Esophagus (tissue), 2 donors: ENCODE results near the gene COL2A1. TPM values are rescaled to one million over a fixed set of nuclear protein-coding genes. Genes with fewer than 3 reads are reported as not detected.

Experiments
- H3K27ac ChIP-seq, 2 donors: one replicate each; pipeline ENCODE4 v1.5.1; 2013; ENCODE audit warnings: low read depth in 2 of 2, mild to moderate bottlenecking in 2 of 2, inconsistent platforms in 1 of 2, low read length in 1 of 2, moderate library complexity in 1 of 2
- H3K27me3 ChIP-seq, 2 donors: one replicate each; pipeline ENCODE4 v1.6.1; 2013; ENCODE audit warnings: low read length in 2 of 2, control low read depth in 1 of 2, mild to moderate bottlenecking in 1 of 2; ENCODE audit not compliant: insufficient read depth in 2 of 2, control insufficient read depth in 1 of 2
- H3K36me3 ChIP-seq, 2 donors: one replicate each; pipeline ENCODE4 v1.6.1; 2013; ENCODE audit warnings: low read length in 1 of 2; ENCODE audit not compliant: control insufficient read depth in 2 of 2, insufficient read depth in 2 of 2
- H3K4me1 ChIP-seq, 2 donors: one replicate each; pipeline ENCODE4 v1.6.1; 2013; ENCODE audit warnings: low read length in 1 of 2; ENCODE audit not compliant: control insufficient read depth in 2 of 2, insufficient read depth in 2 of 2
- H3K4me3 ChIP-seq, 2 donors: one replicate each; pipeline ENCODE4 v1.5.1; 2013; ENCODE audit warnings: low read length in 2 of 2, mild to moderate bottlenecking in 2 of 2, low read depth in 1 of 2, moderate library complexity in 1 of 2
- H3K9me3 ChIP-seq, 2 donors: one replicate each; pipeline ENCODE4 v1.6.1; 2013; ENCODE audit warnings: mild to moderate bottlenecking in 2 of 2, low read depth in 1 of 2, low read length in 1 of 2, moderate library complexity in 1 of 2; ENCODE audit not compliant: control insufficient read depth in 2 of 2, insufficient read depth in 1 of 2
- WGBS, 2 donors: extraction: QIAGEN DNeasy Blood & Tissue Kit; methylation state at CpG; one replicate each; pipeline ENCODE4 v1.1.7; 2013; 5-methylcytosine and 5-hydroxymethylcytosine counted together
- polyA plus RNA-seq, 2 donors: library from polyadenylated mRNA; stranded (reverse); fragments of 200-250 nt; gene quantifications; one replicate each; pipeline ENCODE4 v1.2.3, GENCODE V29; 2013
- donor health status: healthy with polysubstance abuse.
- donor health status: Bipolar disorder and iron deficiency.

Gene COL2A1
- polyA plus RNA-seq, 2 donors, result 0.01 TPM; not detected in 1

DNA sequence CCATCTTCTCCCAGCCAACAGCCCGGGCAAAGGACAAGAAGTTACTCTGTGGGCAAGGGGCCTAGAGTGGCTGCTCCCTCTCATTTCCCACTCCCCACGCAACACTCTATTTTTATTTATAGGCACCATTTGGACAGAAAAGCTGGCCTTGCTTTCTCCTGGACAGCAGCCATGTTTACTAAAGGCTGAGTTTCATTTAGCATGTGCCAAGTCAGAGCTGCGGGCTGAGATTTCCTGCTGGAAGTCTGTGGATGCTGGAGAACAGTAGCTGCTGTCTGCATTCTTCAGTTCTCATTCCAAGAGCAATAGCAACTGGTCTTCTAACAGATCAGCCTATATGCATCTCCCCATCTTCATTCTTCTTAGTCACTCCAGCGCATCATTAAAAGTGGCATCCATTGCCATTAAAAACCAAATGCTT lies 8.3 kb downstream of the COL2A1 start:
- WGBS, 2 donors, result 31% methylated on average over 4 of the region's 4 CpGs
- H3K27me3 ChIP-seq, result no peaks in the 10 kb centered on the region
- H3K27ac ChIP-seq, result no peak overlapping the region
- H3K9me3 ChIP-seq, result no peaks in the 10 kb centered on the region
- H3K36me3 ChIP-seq, result no peaks in the 10 kb centered on the region
- peaks cover 0 to 8% of the 10 kb centered on the region in 2 donors for H3K4me1 ChIP-seq
- H3K4me3 ChIP-seq, result no peak overlapping the region

DNA sequence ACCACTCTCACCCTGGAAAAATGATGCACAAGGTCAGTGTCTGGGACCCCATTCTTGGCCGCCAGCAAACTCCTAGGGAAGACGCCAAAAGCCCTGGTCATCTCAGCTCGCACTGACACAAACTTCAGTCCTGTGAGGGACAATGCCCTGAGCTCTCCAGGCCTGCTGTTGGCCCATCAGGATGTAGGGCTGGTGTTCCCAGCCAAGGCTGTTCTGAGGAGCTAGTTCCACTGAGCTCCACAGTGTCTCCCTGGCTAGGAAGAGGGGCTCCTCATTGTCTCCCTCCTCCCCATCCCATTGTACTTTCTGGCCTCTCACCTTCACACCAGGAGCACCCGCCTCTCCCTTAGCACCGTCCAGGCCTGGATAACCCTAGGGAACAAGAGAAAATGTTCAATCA lies 10.8 kb downstream of the COL2A1 start:
- Histone ChIP-seq H3K27me3 (no peaks in the 10 kb centered on the region), H3K36me3 (no peaks in the 10 kb centered on the region), H3K4me1 (peaks cover 0 to 5% of the 10 kb centered on the region in 2 donors), H3K9me3 (no peaks in the 10 kb centered on the region), H3K27ac (no peak overlapping the region), H3K4me3 (no peak overlapping the region)
- WGBS, 2 donors, result 95% methylated on average over 5 of the region's 5 CpGs

DNA sequence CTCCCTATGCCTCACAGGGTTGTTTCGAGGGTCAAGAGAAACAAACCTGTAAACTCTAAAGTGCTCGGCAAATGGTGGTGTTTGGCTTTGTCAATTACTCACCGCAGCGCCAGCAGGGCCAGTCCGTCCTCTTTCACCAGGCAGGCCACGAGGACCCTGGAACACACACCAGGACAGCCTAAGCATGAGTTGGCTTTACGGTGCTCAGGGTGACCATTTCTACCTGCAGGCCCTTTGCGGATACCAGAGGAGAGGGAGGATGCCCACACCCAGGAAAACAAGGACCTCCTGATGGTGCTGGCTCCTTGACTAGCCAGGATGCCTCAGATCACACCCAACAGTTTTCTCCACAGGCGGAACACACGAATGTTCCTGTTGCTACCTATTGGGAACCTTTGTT lies 11.5 kb downstream of the COL2A1 start:
- 93 to 96% methylated on average over 10 of the region's 10 CpGs for WGBS, 2 donors
- Histone ChIP-seq H3K27me3 (no peaks in the 10 kb centered on the region), H3K9me3 (no peaks in the 10 kb centered on the region), H3K4me1 (peaks cover 0 to 5% of the 10 kb centered on the region in 2 donors), H3K27ac (no peak overlapping the region), H3K36me3 (no peaks in the 10 kb centered on the region), H3K4me3 (no peak overlapping the region)

DNA sequence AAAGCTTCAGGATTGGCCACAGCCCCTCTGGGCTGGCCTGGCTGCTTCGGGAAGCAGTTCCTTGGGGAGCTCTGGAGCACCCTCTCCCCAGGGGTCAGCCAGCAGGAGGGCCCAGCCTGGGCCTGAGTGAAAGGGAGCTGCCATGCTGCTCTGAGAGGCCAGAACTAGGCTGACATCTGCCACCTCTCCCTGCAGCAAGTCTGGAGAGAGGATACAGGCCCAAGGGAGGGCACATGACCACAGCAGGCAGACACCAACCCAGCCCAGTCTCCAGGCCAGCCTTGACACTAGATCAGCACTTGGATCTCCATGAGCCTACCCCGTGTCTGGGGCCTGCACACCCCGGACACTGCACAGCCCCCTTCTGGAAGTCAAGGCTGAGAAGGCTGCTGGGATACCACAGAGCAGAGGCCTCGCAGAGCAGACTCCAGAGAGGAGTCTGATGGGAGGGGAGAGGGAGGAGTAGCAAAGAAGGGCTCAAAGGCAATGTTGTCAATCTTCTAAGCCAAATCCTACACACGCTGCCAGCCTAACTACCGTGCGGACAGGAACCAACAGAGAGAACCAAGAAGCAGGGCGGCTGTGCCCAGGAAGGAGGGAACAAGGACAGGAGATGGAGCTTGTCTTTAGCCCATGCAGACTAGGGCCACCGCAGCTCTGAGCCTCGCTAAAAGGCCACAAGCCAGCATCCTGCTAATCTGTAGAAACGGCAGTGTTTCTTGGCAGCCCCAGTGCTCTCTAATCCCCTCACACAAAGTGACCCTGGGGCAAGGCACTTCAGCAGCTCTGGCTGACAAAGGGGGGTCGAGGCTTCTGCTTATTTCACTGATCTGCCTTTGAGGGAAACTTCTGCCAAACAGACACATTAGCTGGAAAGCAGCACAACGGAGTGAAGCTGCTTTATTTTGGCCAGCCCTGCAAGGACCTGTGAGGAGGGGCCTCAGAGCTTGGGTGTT lies 12.9 kb downstream of the COL2A1 start:
- Histone ChIP-seq H3K4me1 (peaks cover 0 to 5% of the 10 kb centered on the region in 2 donors), H3K36me3 (no peaks in the 10 kb centered on the region), H3K4me3 (no peak overlapping the region), H3K9me3 (no peaks in the 10 kb centered on the region), H3K27ac (no peak overlapping the region), H3K27me3 (no peaks in the 10 kb centered on the region)
- 51 to 65% methylated on average over 13 of the region's 13 CpGs for whole genome bisulfite sequencing, 2 donors

DNA sequence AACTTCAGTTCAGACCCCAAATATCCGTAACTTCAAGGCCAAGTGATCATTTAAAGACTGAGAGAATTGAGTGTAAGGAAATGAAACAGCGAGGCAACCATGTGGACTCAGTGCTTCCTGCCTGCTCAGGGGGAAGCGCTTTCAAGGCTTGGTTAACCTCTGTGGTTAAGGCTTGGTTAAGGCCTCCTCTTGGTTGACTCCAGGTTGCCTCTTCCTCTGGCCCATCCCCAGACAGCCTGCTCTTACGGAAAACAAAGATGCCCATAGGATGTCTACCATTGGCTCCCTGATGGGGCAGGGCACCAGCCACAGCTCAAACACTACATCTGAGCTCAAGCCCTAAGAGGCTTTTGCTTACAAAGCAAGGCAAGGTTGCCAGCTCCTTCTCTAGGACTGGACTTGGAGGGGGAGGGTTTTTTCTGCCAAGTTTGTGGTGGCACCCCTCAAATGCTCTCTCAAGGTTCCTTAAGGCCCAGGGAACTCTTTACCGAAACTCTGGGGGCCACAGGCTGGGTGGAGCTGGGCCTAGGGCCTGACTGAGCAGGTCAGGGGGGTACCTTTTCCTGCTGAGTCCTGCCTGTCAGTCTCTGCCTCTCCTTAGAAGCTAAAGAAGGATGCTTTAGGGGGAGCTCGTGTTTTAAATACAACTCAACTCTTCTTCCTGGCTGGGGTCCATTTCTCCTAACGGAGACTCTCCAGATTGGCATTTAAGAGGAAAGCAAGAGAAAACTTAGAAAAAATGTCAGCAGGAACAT lies 13.7 kb downstream of the COL2A1 start:
- H3K27ac ChIP-seq, result no peak overlapping the region
- 75 to 77% methylated on average over 7 of the region's 7 CpGs for WGBS, 2 donors
- H3K9me3 ChIP-seq, result no peaks in the 10 kb centered on the region
- H3K27me3 ChIP-seq, result no peaks in the 10 kb centered on the region
- H3K4me1 ChIP-seq, result peaks cover 0 to 5% of the 10 kb centered on the region in 2 donors
- H3K36me3 ChIP-seq, result no peaks in the 10 kb centered on the region
- no peak overlapping the region for H3K4me3 ChIP-seq

DNA sequence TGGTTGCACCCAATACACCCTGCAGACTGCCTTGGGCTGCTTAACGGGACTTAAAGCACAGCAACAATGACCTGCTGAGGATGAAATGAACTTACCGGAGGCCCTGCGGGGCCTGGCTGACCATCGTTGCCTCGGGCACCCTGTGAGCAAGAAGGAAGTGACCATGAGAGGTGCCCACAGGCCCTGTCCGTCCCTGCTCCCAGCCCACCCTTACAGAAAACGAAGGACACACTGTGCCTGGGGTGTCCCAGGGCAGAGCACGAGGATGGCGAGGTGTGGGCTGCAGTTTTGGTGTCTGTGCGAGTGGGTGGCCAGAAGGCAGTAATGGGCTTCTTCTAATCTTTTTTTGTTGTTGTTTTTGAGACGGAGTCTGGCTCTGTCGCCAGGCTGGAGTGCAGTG lies 14.6 kb downstream of the COL2A1 start:
- no peaks in the 10 kb centered on the region for H3K9me3 ChIP-seq
- H3K4me1 ChIP-seq, result peaks cover 0 to 5% of the 10 kb centered on the region in 2 donors
- WGBS, 2 donors, result 90 to 92% methylated on average over 12 of the region's 12 CpGs
- H3K27me3 ChIP-seq, result no peaks in the 10 kb centered on the region
- no peak overlapping the region for H3K27ac ChIP-seq
- no peak overlapping the region for H3K4me3 ChIP-seq
- no peaks in the 10 kb centered on the region for H3K36me3 ChIP-seq

DNA sequence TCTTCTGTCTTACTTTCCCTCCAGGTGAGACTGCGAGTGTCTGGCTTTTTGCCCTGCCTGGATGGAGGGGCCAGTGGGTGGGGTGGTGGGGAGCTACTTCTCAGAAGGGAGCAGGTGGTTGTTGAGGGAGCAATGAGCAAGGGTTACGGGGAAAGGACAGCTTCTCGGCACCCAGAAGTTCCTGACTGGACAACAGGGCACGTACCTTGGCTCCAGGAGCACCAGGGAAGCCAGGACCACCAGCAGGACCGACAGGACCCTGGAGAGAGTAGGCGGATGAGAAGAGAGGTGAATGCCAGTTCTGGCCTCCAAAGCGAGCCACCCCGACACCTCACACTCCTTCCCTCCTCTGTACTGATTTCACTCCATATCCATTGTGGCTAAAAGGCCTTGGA lies 15.3 kb downstream of the COL2A1 start:
- H3K4me3 ChIP-seq, result no peak overlapping the region
- H3K9me3 ChIP-seq, result no peaks in the 10 kb centered on the region
- H3K27me3 ChIP-seq, result no peaks in the 10 kb centered on the region
- WGBS, 2 donors, result 90 to 91% methylated on average over 8 of the region's 8 CpGs
- H3K27ac ChIP-seq, result no peak overlapping the region
- no peaks in the 10 kb centered on the region for H3K36me3 ChIP-seq
- peaks cover 0 to 5% of the 10 kb centered on the region in 2 donors for H3K4me1 ChIP-seq

DNA sequence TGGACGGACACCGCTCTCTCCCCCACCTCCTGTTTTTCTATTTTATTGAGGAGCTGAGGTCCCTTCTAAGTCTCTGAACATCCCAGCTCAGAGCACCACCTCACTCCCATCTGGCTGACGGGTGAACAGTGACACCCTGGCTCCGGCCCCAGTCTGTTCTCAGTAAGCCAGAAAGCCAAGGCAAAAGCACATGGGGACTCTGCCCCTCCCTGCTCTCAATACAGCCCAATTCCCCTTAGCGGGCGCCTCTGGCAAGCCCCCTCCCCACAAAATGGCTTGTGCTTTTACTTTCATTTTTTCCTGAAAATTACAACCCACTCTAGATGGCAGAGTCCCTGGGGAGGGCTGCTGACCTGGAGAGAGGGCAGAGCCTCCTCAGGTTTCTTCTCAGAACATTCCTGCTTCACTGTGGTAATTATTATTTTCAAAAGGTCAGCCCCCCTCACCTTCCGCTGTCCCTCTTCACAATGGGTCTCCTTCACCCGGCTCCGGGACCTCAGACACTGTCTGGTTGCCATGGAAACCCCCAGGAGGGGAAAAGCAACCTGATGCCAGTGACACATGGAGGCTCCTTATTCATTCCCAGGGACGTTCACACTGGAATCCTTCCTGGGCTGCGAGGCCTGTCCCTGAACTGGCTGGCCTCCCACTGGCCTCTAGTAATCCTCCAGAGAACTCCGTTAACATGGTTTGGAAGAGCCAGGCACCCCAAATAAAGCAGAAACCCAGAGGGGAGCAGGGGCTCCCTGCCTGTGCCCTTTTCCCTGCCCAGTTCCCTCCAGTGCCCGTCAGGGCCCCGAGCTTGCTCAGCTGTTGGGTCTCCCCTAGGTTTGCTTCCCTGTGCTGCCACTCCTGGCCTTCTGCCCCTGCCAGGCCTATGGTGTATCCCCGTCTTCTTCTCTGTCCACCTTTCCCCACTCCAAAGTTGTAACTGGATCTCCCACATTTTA lies 15.9 kb downstream of the COL2A1 start:
- 65 to 74% methylated on average over 15 of the region's 15 CpGs for WGBS, 2 donors
- Histone ChIP-seq H3K4me1 (peaks cover 0 to 5% of the 10 kb centered on the region in 2 donors), H3K36me3 (no peaks in the 10 kb centered on the region), H3K27ac (no peak overlapping the region), H3K4me3 (no peak overlapping the region), H3K27me3 (no peaks in the 10 kb centered on the region), H3K9me3 (no peaks in the 10 kb centered on the region)
